Measurements from ENCODE around the gene GFRA1.

GRCh38 chr10:116073001-116073400 is 200.0 kb downstream of the GFRA1 start:
- TF ChIP-seq GATA2 (IDR thresholded peaks at IDR 0.05; ENCODE audit: low read depth, low read length) (no peak), GATA3 (IDR thresholded peaks at IDR 0.05; ENCODE audit: low read depth, low read length) (no peak)
